Measurements from ENCODE around the gene DRC1. TPM values are rescaled to one million over a fixed set of nuclear protein-coding genes. Genes with fewer than 3 reads are reported as not detected.

The DRC1 gene
- total RNA-seq, 4 donors from 2014 or later: not detected

DNA sequence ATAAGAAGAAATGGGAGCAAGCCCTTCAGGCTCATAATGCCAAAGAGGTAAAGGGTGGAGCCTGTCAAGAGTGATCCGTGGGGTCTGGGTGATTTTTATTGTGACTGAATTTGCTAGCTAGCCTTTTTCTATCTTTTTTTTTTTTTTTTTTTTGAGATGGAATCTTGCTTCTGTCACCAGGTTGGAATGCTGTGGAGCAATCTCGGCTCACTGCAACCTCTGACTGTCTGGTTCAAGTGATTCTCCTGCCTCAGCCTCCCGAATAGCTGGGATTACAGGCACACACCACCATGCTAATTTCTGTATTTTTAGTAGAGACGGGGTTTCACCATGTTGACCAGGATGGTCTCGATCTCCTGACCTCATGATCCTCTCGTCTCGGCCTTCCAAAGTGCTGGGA, 29.1 kb downstream of the DRC1 start:
- ATAC-seq (ENCODE audit: low FRiP score) (no peak), DNase-seq (ENCODE audit: low spot score) (no peak)
- TF ChIP-seq, protein P1, sequence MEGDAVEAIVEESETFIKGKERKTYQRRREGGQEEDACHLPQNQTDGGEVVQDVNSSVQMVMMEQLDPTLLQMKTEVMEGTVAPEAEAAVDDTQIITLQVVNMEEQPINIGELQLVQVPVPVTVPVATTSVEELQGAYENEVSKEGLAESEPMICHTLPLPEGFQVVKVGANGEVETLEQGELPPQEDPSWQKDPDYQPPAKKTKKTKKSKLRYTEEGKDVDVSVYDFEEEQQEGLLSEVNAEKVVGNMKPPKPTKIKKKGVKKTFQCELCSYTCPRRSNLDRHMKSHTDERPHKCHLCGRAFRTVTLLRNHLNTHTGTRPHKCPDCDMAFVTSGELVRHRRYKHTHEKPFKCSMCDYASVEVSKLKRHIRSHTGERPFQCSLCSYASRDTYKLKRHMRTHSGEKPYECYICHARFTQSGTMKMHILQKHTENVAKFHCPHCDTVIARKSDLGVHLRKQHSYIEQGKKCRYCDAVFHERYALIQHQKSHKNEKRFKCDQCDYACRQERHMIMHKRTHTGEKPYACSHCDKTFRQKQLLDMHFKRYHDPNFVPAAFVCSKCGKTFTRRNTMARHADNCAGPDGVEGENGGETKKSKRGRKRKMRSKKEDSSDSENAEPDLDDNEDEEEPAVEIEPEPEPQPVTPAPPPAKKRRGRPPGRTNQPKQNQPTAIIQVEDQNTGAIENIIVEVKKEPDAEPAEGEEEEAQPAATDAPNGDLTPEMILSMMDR (IDR thresholded peaks at IDR 0.05): no peak

DNA sequence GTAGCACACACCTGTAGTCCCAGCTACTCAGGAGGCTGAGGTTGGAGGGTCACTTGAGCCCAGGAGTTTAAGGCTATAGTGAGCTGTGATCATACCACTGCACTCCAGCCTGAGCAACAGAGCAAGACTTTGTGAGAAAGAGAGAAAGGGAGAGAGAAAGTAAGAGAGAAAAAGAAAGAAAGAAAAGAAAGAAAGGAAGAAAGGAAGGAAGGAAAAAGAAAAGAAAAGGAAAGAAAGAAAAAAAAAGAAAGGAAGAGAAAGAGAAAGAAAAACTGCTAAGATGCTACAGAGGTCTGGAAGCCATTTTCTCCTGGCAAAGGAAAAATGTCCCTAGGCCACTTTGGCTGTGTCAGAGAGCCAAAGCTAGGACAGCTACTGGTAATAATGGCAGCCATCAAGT, 30.6 kb downstream of the DRC1 start:
- no peak for ATAC-seq (ENCODE audit: low FRiP score)
- no peak for DNase-seq (ENCODE audit: low spot score)
- TF ChIP-seq, protein P1 (IDR thresholded peaks at IDR 0.05): no peak

DNA sequence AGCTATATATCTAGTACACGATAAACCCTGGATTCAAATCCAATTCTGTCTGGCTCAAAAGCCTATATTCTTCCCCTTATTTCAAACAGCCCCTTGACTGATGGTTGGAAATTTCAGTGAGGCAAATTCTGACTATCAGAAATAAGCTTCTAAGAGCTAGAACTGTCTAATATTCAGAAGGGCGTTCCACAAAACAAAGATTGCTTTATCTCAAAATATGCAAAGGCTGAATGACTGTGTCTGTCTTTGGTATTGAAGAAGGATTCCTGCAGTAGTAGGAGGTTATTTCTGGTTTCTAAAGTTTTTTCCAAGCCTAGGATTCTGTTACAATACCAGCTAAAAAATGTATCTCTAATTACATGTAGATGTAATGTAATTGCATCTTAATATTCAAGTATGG, 31.1 kb downstream of the DRC1 start:
- DNase-seq (ENCODE audit: low spot score): no peak
- ATAC-seq (ENCODE audit: low FRiP score): no peak
- TF ChIP-seq, protein P1 (IDR thresholded peaks at IDR 0.05): no peak

DNA sequence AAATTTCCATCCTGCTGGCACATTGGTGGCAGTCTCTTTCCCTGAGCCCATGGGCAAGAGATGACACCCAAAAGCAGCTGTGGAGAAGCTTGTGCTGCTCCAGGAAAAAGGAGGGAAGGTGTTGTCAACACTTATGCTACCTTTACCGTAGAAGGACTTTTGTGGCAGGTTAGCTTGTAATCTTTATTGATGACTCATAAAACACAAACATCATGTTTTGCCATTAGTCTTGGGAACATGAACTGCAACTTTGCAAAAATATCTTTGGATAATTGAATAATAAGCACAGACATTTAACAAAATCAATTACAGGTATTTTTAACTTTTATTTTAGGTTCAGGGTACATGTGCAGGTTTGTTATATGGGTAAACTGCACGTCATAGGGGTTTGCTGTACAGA, 33.4 kb downstream of the DRC1 start:
- TF ChIP-seq, protein P1 (IDR thresholded peaks at IDR 0.05): no peak
- no peak for ATAC-seq (ENCODE audit: low FRiP score)

DNA sequence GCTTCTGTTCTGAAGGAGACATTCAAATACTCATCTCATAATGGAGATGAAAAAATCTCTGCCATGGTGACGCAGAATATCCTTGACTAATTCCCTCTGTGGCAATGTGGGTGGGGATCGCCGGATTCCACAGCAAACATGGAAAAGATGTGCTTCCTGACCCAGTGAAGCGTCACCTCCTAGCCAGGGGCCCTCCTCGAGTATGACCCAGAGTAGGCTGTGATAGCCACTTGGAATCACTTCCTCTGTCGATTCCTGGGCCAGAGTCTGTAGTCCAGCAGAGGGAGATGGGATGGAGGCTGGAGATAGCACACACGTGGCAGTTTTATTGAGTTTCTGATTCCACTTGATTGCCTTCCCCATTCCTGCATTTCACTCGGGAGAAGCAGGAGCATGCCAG, 36.8 kb downstream of the DRC1 start:
- DNase-seq (ENCODE audit: low spot score) (no peak), ATAC-seq (ENCODE audit: low FRiP score) (no peak)
- TF ChIP-seq, protein P1 (IDR thresholded peaks at IDR 0.05): no peak

More for the DNA sequence above, 33.4 kb downstream of the DRC1 start:
- DNase-seq (ENCODE audit: low spot score): no peak

DNA sequence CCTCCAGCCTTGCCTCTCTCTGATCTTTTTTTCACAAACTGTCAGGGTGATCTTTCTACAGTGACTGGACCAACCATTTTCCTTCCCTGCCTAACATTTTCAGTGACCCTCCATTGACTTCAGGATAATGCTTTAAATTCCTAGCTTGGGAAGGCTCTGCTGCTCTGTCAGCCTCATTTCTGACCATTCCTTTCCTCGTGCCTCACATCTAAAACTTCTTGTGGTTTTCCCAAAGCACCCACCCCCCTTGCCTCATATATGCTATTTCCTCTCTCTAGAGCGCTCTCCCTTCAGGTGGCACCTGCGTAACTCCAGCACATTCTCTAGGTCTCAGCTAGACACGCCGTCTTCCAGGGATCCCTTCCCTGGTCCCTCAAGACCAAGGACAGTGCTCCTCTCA, 37.2 kb downstream of the DRC1 start:
- TF ChIP-seq, protein P1 (IDR thresholded peaks at IDR 0.05): no peak
- no peak for ATAC-seq (ENCODE audit: low FRiP score)

DNA sequence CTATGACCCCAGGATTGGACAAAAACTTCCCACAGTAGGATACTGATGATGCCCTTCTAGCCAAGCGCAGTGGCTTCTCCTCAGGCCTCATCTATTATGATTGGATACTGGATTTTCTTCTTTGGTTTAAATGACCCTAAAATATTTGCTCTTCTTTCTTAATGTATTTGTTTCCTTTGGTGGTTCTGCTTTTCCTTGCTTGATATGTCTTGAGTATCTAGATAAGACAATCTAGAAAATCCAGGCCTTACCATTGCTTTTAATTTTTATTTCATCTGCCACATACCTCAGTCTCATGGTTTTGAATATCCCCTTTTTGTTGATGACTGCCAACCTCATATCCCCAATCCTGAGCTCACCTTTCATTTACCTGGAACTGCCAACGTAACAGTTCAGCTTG, 40.6 kb downstream of the DRC1 start:
- DNase-seq (ENCODE audit: low spot score) (no peak), ATAC-seq (ENCODE audit: low FRiP score) (no peak)
- TF ChIP-seq, protein P1 (IDR thresholded peaks at IDR 0.05): no peak

More for the DNA sequence above, 37.2 kb downstream of the DRC1 start:
- no peak for DNase-seq (ENCODE audit: low spot score)
